D721Med (cell line): ENCODE data around the gene MAPK8IP1.

Experiments
- DNase-seq: peaks from one replicate; pipeline ENCODE4 v3.0.0; 2011; ENCODE audit warnings: low spot score; ENCODE audit not compliant: insufficient read length
- FAIRE-seq: peaks from 2 replicates; lab custom pipeline; 2011; peaks lifted over from hg19 to GRCh38; lab: Jason Lieb, UNC
- TF ChIP-seq, protein P1 (sequence below): IDR thresholded peaks from 2 replicates; pipeline ENCODE4 v1.5.1; 2012; ENCODE audit warnings: mild to moderate bottlenecking, control low read depth; ENCODE audit not compliant: insufficient read depth; ENCODE audit errors: missing control alignments

The MAPK8IP1 gene

DNA sequence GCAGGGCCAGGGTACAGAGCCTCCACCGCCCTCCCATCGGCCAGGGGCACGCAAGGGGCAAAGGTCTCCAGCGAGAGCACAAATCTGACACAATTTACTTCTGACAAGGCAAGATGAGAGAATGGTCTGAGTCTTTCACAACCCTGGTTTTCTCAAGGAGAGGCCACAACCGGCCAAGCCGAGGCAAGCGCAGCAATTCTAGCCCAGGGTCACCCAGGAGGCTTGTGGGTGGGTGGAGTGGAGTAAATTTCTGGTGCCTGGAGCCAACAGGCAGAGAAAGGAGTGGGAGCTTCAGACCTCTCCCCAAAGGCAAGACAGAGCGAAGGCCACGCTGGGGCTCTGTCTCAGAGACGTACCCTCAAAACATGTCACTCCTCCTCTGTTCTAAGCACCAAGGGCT is 46.3 kb downstream of the MAPK8IP1 start:
- DNase-seq = no peak
- no peak for FAIRE-seq
- TF ChIP-seq, protein P1, sequence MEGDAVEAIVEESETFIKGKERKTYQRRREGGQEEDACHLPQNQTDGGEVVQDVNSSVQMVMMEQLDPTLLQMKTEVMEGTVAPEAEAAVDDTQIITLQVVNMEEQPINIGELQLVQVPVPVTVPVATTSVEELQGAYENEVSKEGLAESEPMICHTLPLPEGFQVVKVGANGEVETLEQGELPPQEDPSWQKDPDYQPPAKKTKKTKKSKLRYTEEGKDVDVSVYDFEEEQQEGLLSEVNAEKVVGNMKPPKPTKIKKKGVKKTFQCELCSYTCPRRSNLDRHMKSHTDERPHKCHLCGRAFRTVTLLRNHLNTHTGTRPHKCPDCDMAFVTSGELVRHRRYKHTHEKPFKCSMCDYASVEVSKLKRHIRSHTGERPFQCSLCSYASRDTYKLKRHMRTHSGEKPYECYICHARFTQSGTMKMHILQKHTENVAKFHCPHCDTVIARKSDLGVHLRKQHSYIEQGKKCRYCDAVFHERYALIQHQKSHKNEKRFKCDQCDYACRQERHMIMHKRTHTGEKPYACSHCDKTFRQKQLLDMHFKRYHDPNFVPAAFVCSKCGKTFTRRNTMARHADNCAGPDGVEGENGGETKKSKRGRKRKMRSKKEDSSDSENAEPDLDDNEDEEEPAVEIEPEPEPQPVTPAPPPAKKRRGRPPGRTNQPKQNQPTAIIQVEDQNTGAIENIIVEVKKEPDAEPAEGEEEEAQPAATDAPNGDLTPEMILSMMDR = no peak

DNA sequence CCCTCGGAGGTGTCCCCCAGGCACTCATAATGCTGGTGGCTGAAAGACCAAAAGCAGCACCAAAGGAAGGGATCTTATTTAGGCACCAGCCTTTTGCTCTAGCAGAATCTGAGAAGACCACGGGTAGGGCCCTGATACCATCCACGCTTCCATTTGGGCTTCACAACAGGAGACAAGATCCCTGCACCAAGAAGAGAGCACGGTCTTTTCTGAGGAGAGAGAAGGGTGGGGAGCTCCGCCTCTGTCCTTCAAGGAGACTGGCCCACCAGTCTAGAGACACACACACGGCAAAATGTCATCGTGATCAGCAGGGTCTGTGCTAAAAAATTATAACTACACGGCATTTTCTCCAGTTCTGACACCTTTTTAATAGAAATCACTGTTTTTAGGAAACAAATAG is 46.8 kb downstream of the MAPK8IP1 start:
- FAIRE-seq (no peak), DNase-seq (no peak)
- TF ChIP-seq, protein P1 = no peak

DNA sequence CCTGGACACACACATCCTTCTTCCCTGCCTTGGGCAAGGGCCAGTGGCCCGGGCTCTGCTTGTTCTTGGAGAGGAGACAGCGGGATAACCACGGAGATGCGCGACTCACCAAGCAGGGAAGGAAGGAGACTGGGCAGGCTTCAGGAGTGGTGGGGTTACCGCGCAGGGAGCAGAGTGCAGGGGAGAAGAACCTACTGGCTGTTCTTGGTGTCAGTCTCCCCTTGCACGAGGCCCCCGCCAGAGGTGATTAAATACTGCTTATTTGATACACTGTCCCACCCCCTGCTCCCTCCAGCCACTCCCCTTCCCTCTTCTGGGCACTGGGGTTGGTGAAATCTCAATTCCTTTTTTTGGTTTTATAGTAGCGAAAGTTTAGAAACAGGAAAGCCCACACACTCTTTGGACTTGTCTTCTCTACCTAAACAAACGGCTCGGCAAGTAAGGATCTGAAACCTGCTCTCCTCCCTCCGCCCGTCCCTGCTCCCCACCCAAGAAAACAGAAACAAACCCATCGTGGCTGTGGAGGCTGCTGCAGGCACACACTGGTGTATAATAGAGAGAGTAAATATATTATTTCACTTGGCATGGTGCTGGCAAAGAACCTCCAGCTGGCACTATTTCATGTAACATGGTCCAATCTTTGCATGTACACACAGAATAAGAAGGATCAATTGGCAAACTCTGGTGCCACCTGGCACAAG is 47.8 kb downstream of the MAPK8IP1 start:
- no peak for FAIRE-seq
- TF ChIP-seq, protein P1 = no peak
- DNase-seq = no peak

DNA sequence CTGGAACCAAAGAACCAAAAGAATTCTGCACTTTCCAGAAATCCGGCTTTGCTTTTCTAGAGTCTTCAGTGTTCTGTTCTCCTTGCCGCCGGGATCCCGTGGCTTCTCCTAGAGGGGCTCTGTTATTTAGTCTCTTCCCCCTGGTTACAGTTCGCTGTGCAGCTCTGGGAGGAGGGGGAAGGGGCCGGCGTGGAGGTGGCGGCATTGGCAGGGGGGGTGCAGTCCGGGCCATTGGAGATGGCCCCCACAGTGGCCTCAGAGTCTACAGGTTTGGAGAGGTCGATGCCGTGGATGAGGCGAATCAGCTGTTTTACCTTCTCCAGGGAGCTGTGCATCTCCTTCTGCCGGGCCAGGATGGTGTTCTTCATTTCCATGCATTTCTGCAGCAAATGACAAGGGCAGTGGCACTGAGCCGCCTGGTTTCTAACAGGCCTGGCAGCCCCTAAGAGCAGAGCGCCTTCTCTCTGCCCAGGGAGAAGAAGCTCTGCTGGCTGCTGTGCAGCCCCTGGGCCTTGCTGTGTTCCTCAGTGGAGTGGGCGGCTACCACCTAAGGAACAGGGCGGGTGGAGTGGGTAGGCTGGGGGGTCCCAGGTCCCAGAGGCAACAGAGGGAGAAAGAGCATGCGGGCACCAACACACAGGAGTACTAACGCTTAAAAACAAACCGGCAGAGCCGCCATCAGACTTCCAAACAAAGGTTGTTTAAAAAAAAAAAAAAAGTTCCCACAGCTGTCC is 48.6 kb downstream of the MAPK8IP1 start:
- TF ChIP-seq, protein P1 = no peak
- DNase-seq (no peak), FAIRE-seq (no peak)

DNA sequence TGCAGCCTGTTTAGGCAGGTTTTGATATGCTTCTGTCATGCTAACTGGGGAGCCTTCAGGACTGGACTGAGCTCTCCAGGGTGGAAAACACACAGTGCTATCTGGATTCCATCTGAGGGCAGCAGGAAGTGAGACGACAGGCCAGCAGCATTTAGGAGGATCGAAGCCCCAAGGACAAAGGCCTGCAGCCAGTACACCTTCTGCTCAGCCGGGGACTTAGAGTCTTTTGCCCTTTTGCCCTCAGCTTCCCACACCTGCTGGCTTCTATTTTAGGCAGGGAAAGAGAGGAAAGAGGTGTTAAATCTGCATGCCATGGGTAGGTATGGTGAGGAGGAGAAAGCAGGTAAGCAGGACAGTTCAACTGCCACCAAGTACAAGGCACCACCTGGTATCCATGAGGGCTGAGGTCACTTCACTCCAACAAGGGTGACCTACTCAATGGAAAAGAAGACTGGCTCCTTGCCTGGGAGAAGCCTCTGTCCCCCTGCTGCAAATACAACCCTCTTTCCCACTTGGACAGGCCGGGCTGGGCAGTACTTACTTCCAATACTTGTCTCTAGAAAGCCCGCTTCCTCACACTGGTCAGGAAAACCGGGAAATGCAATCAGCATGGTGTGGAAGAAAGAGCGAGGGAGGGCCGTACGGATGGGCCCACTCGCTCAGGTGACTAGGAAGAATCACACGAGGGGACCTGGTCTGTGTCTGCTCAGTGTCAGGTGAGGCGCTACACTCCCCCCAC is 49.3 kb downstream of the MAPK8IP1 start:
- FAIRE-seq (no peak), DNase-seq (no peak)
- TF ChIP-seq, protein P1 = no peak

DNA sequence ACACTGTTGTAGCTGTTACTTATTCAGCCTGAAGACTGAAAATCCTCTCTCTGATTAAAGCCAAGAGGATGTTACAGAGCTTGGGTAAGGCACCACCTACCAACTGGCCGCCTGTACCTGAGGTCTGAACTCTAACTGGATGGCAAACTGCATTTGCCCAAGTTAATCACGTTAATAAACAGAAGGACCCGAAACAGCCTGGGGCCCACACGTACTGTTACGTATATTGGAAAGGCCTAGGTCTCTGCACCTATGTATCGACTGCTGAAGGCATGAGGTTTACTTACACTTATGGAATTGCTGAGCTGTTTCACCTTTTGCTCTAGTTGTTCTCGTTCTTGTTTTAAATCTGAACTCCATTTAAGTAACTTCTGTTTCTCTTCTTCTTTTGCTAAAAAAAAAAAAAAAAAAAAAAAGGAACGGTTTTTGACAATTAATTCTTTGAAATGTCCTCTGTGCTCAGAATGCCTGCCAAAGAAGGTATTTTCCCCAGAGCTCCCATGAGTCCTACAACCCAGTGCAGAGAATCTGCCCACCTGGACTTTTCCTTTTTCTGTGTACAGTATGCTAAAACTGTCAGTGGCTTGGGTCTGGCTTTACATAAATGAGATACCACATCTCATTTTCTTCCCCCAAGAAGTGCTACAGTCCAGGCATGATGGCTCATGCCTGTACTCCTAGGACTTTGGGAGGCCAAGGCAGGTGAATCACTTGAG is 50.1 kb downstream of the MAPK8IP1 start:
- TF ChIP-seq, protein P1 = no peak
- FAIRE-seq (no peak), DNase-seq (no peak)
